Gastroesophageal sphincter (tissue), 4 donors: ENCODE measurements around the gene CHST5. TPM values are rescaled to one million over a fixed set of nuclear protein-coding genes. Genes with fewer than 3 reads are reported as not detected.
"Not testable (repeated sequence)": the region's sequence is repeated elsewhere in the genome, so short reads cannot be mapped to it uniquely, and the experiment has no call there.

ENCODE experiments used
- ATAC-seq: fragments of 150-250 bp; one replicate; pipeline ENCODE4 v1.9.1; 2016; ENCODE audit warnings: mild to moderate bottlenecking, moderate library complexity
- H3K27ac ChIP-seq, 4 donors: fragments of 200-600 bp; sonication (generic) in 3 of 4; 1 replicate in 3 of 4; 2 replicates in 1 of 4; pipeline ENCODE4 v1.5.1; 2016 to 2019
- H3K27me3 ChIP-seq: fragments of 200-600 bp; sonication (generic); one replicate; pipeline ENCODE4 v1.5.1; 2019
- H3K36me3 ChIP-seq, 2 donors: fragments of 200-600 bp; sonication (generic); one replicate each; pipeline ENCODE4 v1.5.1; 2019; ENCODE audit warnings: control low read depth in 1 of 2
- H3K4me1 ChIP-seq, 3 donors: fragments of 200-600 bp; sonication (generic); 1 replicate in 2 of 3; 2 replicates in 1 of 3; pipeline ENCODE4 v1.5.1; 2016 to 2019; ENCODE audit warnings: control low read depth in 2 of 3
- H3K4me3 ChIP-seq, 2 donors: fragments of 200-600 bp; sonication (generic); one replicate each; pipeline ENCODE4 v1.5.1; 2019; ENCODE audit warnings: mild to moderate bottlenecking in 1 of 2, moderate library complexity in 1 of 2
- H3K9me3 ChIP-seq, 3 donors: fragments of 200-600 bp; sonication (generic); one replicate each; pipeline ENCODE4 v1.5.1; 2017 to 2019; ENCODE audit warnings: control low read depth in 2 of 3
- CTCF ChIP-seq, 4 experiments: fragments of 200-600 bp in 2 of 4; fragments of 450-650 bp in 2 of 4; sonication (generic) in 1 of 4; IDR thresholded peaks; one replicate each; pipeline ENCODE4 v1.5.1; 2017 to 2019; ENCODE audit warnings: antibody characterized with exemption in 4 of 4, mild to moderate bottlenecking in 2 of 4, moderate library complexity in 2 of 4
- EP300 ChIP-seq: sonication (generic); formaldehyde crosslinking; IDR thresholded peaks from one replicate; pipeline ENCODE4 v1.6.1; 2017; ENCODE audit warnings: antibody characterized with exemption, mild to moderate bottlenecking
- POLR2A ChIP-seq, 2 donors: fragments of 450-650 bp; IDR thresholded peaks; one replicate each; pipeline ENCODE4 v1.6.1; 2017; ENCODE audit warnings: antibody characterized with exemption in 2 of 2, mild to moderate bottlenecking in 2 of 2, moderate library complexity in 1 of 2
- POLR2AphosphoS5 ChIP-seq: sonication (generic); formaldehyde crosslinking; IDR thresholded peaks from one replicate; pipeline ENCODE4 v1.6.1; 2017; ENCODE audit warnings: antibody characterized with exemption
- WGBS, 2 donors: methylation state at CpG; one replicate each; pipeline ENCODE4 v1.1.5; 2018; ENCODE audit warnings: low coverage in 1 of 2; 5-methylcytosine and 5-hydroxymethylcytosine counted together
- total RNA-seq, 4 donors: library from RNA; depleted of rRNA; stranded (reverse); fragments of >200 nt; gene quantifications; one replicate each; pipeline ENCODE4 v1.1.0, GENCODE V29; 2016

Gene CHST5
- total RNA-seq, 4 donors from 2014 or later, result not detected

- no peak for ATAC-seq
- WGBS, 2 donors, result 63 to 86% methylated on average over 3 to 5 of the region's 5 CpGs
- TF ChIP-seq POLR2A (IDR thresholded peaks at IDR 0.05) (no peak), EP300 (no peak), POLR2AphosphoS5 (no peak), CTCF (IDR thresholded peaks at IDR 0.05) (no peak)
Measured at GRCh38 chr16:75541236-75541635, 5.3 kb upstream of the CHST5 start.

GRCh38 chr16:75538882-75539565, 3.1 kb upstream of the CHST5 start:
- not testable (repeated sequence) for H3K27ac ChIP-seq, H3K9me3 ChIP-seq, H3K27me3 ChIP-seq, H3K4me1 ChIP-seq, H3K4me3 ChIP-seq, ATAC-seq
- H3K36me3 ChIP-seq, result peaks cover 0 to 31% of the 10 kb centered on the region in 2 donors
- WGBS, 2 donors, result no CpG with 5 or more reads among the region's 10 CpGs

More at GRCh38 chr16:75541236-75541635, 5.3 kb upstream of the CHST5 start:
- Histone ChIP-seq H3K4me3 (no peak overlapping the region), H3K27ac (no peak overlapping the region), H3K27me3 (no peaks in the 10 kb centered on the region), H3K36me3 (peaks cover 0 to 41% of the 10 kb centered on the region in 2 donors), H3K4me1 (no peaks in the 10 kb centered on the region), H3K9me3 (no peaks in the 10 kb centered on the region)

GRCh38 chr16:75537776-75538175, 1.9 kb upstream of the CHST5 start:
- H3K27me3 ChIP-seq, result no peaks in the 10 kb centered on the region
- H3K9me3 ChIP-seq, result no peaks in the 10 kb centered on the region
- peaks cover 0 to 22% of the 10 kb centered on the region in 2 donors for H3K36me3 ChIP-seq
- no peaks in the 10 kb centered on the region for H3K4me1 ChIP-seq
- 84 to 86% methylated on average over 3 of the region's 4 CpGs for WGBS, 2 donors
- H3K27ac ChIP-seq, result no peak overlapping the region
- ATAC-seq, result no peak
- TF ChIP-seq POLR2AphosphoS5, result no peak
- no peak for TF ChIP-seq CTCF (IDR thresholded peaks at IDR 0.05)
- no peak for TF ChIP-seq EP300
- TF ChIP-seq POLR2A (IDR thresholded peaks at IDR 0.05), result no peak
- no peak overlapping the region for H3K4me3 ChIP-seq

- Histone ChIP-seq H3K4me3 (no peak overlapping the region), H3K9me3 (no peaks in the 10 kb centered on the region), H3K27ac (no peak overlapping the region), H3K36me3 (peaks cover 0 to 9% of the 10 kb centered on the region in 2 donors), H3K27me3 (no peaks in the 10 kb centered on the region), H3K4me1 (no peaks in the 10 kb centered on the region)
- TF ChIP-seq POLR2AphosphoS5, result no peak
- no peak for TF ChIP-seq CTCF (IDR thresholded peaks at IDR 0.05)
- TF ChIP-seq POLR2A (IDR thresholded peaks at IDR 0.05), result no peak
- TF ChIP-seq EP300, result no peak
- WGBS, 2 donors, result 33 to 74% methylated on average over 3 to 12 of the region's 34 CpGs
- ATAC-seq, result no peak
Measured at GRCh38 chr16:75535211-75535843, 581 bp downstream of the CHST5 start.

- 76 to 92% methylated on average over 3 to 4 of the region's 19 CpGs for WGBS, 2 donors
- Histone ChIP-seq H3K4me3 (no peak overlapping the region), H3K4me1 (no peaks in the 10 kb centered on the region), H3K27ac (no peak overlapping the region), H3K9me3 (no peaks in the 10 kb centered on the region), H3K27me3 (no peaks in the 10 kb centered on the region), H3K36me3 (peaks cover 0 to 3% of the 10 kb centered on the region in 2 donors)
- no peak for TF ChIP-seq EP300
- no peak for TF ChIP-seq CTCF (IDR thresholded peaks at IDR 0.05)
- no peak for TF ChIP-seq POLR2A (IDR thresholded peaks at IDR 0.05)
- no peak for TF ChIP-seq POLR2AphosphoS5
- ATAC-seq, result no peak
Measured at GRCh38 chr16:75534560-75535205, 1.2 kb downstream of the CHST5 start.
